Mesendoderm (in vitro differentiated cells): ENCODE data around the gene DAAM1.
A peak's percentile ranks its signal among the peaks of the same experiment; 100 is the strongest.

ENCODE experiments used
- DNase-seq: peaks from one replicate; pipeline ENCODE4 v3.0.0; 2013
- H2AK5ac ChIP-seq: 2 replicates; pipeline ENCODE4 v1.6.1; 2013; ENCODE audit warnings: low read length, inconsistent platforms
- H2BK120ac ChIP-seq: 2 replicates; pipeline ENCODE4 v1.6.1; 2013; ENCODE audit warnings: low read depth, mild to moderate bottlenecking, low read length, moderate library complexity, mixed read lengths
- H2BK15ac ChIP-seq: replicated peaks from 2 replicates; pipeline ENCODE4 v1.6.1; 2013; ENCODE audit warnings: low read depth, mild to moderate bottlenecking, moderate library complexity
- H2BK5ac ChIP-seq: 2 replicates; pipeline ENCODE4 v1.6.1; 2013; ENCODE audit warnings: low read length, inconsistent platforms
- H3K18ac ChIP-seq: 2 replicates; pipeline ENCODE4 v1.6.1; 2013; ENCODE audit warnings: mild to moderate bottlenecking, low read length, mixed read lengths
- H3K23ac ChIP-seq: one replicate; pipeline ENCODE4 v1.6.1; 2013; ENCODE audit warnings: low read length
- H3K27ac ChIP-seq: 2 replicates; pipeline ENCODE4 v1.5.1; 2013; ENCODE audit warnings: low read depth, mild to moderate bottlenecking, inconsistent platforms, low read length, moderate library complexity
- H3K27me3 ChIP-seq: 2 replicates; pipeline ENCODE4 v1.6.1; 2013; ENCODE audit warnings: low read length, control low read depth, mild to moderate bottlenecking, inconsistent platforms; ENCODE audit not compliant: insufficient read depth, poor library complexity
- H3K36me3 ChIP-seq: 2 replicates; pipeline ENCODE4 v1.6.1; 2013; ENCODE audit warnings: low read length, inconsistent platforms; ENCODE audit not compliant: control insufficient read depth, insufficient read depth
- H3K4ac ChIP-seq: one replicate; pipeline ENCODE4 v1.6.1; 2013; ENCODE audit warnings: low read depth, mild to moderate bottlenecking, low read length, moderate library complexity
- H3K4me1 ChIP-seq: 2 replicates; pipeline ENCODE4 v1.6.1; 2013; ENCODE audit warnings: low read depth, low read length, inconsistent platforms; ENCODE audit not compliant: control insufficient read depth
- H3K4me2 ChIP-seq: 2 replicates; pipeline ENCODE4 v1.6.1; 2013; ENCODE audit warnings: low read length
- H3K4me3 ChIP-seq: 2 replicates; pipeline ENCODE4 v1.5.1; 2013; ENCODE audit warnings: mild to moderate bottlenecking, low read length
- H3K56ac ChIP-seq: one replicate; pipeline ENCODE4 v1.6.1; 2013; ENCODE audit warnings: low read length
- H3K79me1 ChIP-seq: 2 replicates; pipeline ENCODE4 v1.6.1; 2013; ENCODE audit warnings: low read length, inconsistent platforms
- H3K79me2 ChIP-seq: 2 replicates; pipeline ENCODE4 v1.6.1; 2013; ENCODE audit warnings: mild to moderate bottlenecking, low read length; ENCODE audit not compliant: control insufficient read depth, insufficient read depth
- H3K9ac ChIP-seq: 2 replicates; pipeline ENCODE4 v1.6.1; 2013; ENCODE audit warnings: low read length, inconsistent platforms
- H4K5ac ChIP-seq: one replicate; pipeline ENCODE4 v1.6.1; 2013; ENCODE audit warnings: low read length
- H4K8ac ChIP-seq: one replicate; pipeline ENCODE4 v1.6.1; 2013; ENCODE audit warnings: low read depth, mild to moderate bottlenecking, control low read depth, low read length, moderate library complexity
- WGBS: extraction: QIAGEN DNeasy Blood & Tissue Kit; methylation state at CpG from one replicate; pipeline ENCODE4 v1.1.7; 2013; ENCODE audit warnings: low lambda C conversion rate, missing lambda C conversion rate; ENCODE audit not compliant: insufficient coverage; ENCODE audit errors: extremely low coverage; 5-methylcytosine and 5-hydroxymethylcytosine counted together

The DAAM1 gene

GRCh38 chr14:59346329-59346728 is 157.9 kb downstream of the DAAM1 start:
- DNase-seq: no peak
- no CpG with 5 or more reads among the region's 1 CpG for WGBS
- Histone ChIP-seq H3K36me3 (no peaks in the 10 kb centered on the region), H2AK5ac (no peak overlapping the region), H3K18ac (no peak overlapping the region), H2BK120ac (no peak overlapping the region), H3K4ac (no peak overlapping the region), H3K4me2 (no peak overlapping the region), H3K27me3 (no peaks in the 10 kb centered on the region), H2BK5ac (no peak overlapping the region), H3K23ac (no peak overlapping the region), H3K79me1 (no peaks in the 10 kb centered on the region), H4K8ac (no peak overlapping the region), H2BK15ac (no peak overlapping the region), H3K4me1 (peaks cover 8% of the 10 kb centered on the region), H3K27ac (no peak overlapping the region), H3K79me2 (no peaks in the 10 kb centered on the region), H4K5ac (no peak overlapping the region), H3K9ac (no peak overlapping the region), H3K56ac (no peak overlapping the region), H3K4me3 (no peak overlapping the region)

- WGBS: no CpG with 5 or more reads among the region's 5 CpGs
- no peak for DNase-seq
- Histone ChIP-seq H3K79me2 (no peaks in the 10 kb centered on the region), H3K56ac (no peak overlapping the region), H3K4me2 (no peak overlapping the region), H2BK120ac (no peak overlapping the region), H4K5ac (no peak overlapping the region), H3K27me3 (no peaks in the 10 kb centered on the region), H3K23ac (no peak overlapping the region), H3K4me1 (peaks cover 8% of the 10 kb centered on the region), H4K8ac (no peak overlapping the region), H3K36me3 (no peaks in the 10 kb centered on the region), H3K9ac (no peak overlapping the region), H2BK5ac (no peak overlapping the region), H2AK5ac (no peak overlapping the region), H3K18ac (no peak overlapping the region), H2BK15ac (no peak overlapping the region), H3K79me1 (no peaks in the 10 kb centered on the region), H3K4me3 (no peak overlapping the region), H3K4ac (no peak overlapping the region), H3K27ac (no peak overlapping the region)
Observed at GRCh38 chr14:59346796-59347510, 158.5 kb downstream of the DAAM1 start.

GRCh38 chr14:59347511-59347900 is 159.0 kb downstream of the DAAM1 start:
- Histone ChIP-seq H2BK120ac (no peak overlapping the region), H3K18ac (no peak overlapping the region), H3K56ac (no peak overlapping the region), H3K4me2 (no peak overlapping the region), H2AK5ac (no peak overlapping the region), H3K79me1 (no peaks in the 10 kb centered on the region), H3K23ac (no peak overlapping the region), H2BK15ac (no peak overlapping the region), H3K27ac (no peak overlapping the region), H4K8ac (no peak overlapping the region), H2BK5ac (no peak overlapping the region), H3K79me2 (no peaks in the 10 kb centered on the region), H3K4me3 (no peak overlapping the region), H3K4ac (no peak overlapping the region), H3K4me1 (peaks cover 8% of the 10 kb centered on the region), H3K9ac (no peak overlapping the region), H3K36me3 (no peaks in the 10 kb centered on the region), H4K5ac (no peak overlapping the region), H3K27me3 (no peaks in the 10 kb centered on the region)
- no peak for DNase-seq
- WGBS: no CpG with 5 or more reads among the region's 5 CpGs

GRCh38 chr14:59347915-59348314 is 159.4 kb downstream of the DAAM1 start:
- DNase-seq: no peak
- Histone ChIP-seq H2AK5ac (no peak overlapping the region), H3K79me1 (no peaks in the 10 kb centered on the region), H3K79me2 (no peaks in the 10 kb centered on the region), H3K9ac (no peak overlapping the region), H2BK5ac (no peak overlapping the region), H3K4ac (no peak overlapping the region), H3K36me3 (no peaks in the 10 kb centered on the region), H3K18ac (no peak overlapping the region), H3K56ac (no peak overlapping the region), H3K27ac (no peak overlapping the region), H3K27me3 (no peaks in the 10 kb centered on the region), H4K5ac (no peak overlapping the region), H3K4me1 (peaks cover 8% of the 10 kb centered on the region), H4K8ac (no peak overlapping the region), H3K4me2 (no peak overlapping the region), H3K4me3 (no peak overlapping the region), H2BK120ac (no peak overlapping the region), H2BK15ac (no peak overlapping the region), H3K23ac (no peak overlapping the region)
- no CpG with 5 or more reads among the region's 3 CpGs for WGBS

GRCh38 chr14:59349258-59349701 is 160.8 kb downstream of the DAAM1 start:
- no peak overlapping the region for H3K9ac ChIP-seq
- no peak overlapping the region for H2BK120ac ChIP-seq
- no peak overlapping the region for H3K4me3 ChIP-seq
- H2BK15ac ChIP-seq: no peak overlapping the region
- H3K27me3 ChIP-seq: no peaks in the 10 kb centered on the region
- H3K27ac ChIP-seq: no peak overlapping the region
- DNase-seq: no peak
- H3K56ac ChIP-seq: no peak overlapping the region
- H3K79me1 ChIP-seq: no peaks in the 10 kb centered on the region
- H3K18ac ChIP-seq: no peak overlapping the region
- WGBS: no CpG with 5 or more reads among the region's 4 CpGs
- H2AK5ac ChIP-seq: no peak overlapping the region
- peaks cover 2% of the 10 kb centered on the region for H3K4me1 ChIP-seq
- no peak overlapping the region for H3K4ac ChIP-seq
- H4K8ac ChIP-seq: no peak overlapping the region
- no peak overlapping the region for H4K5ac ChIP-seq
- H3K36me3 ChIP-seq: no peaks in the 10 kb centered on the region
- no peak overlapping the region for H2BK5ac ChIP-seq
- no peak overlapping the region for H3K4me2 ChIP-seq
- H3K79me2 ChIP-seq: no peaks in the 10 kb centered on the region
- no peak overlapping the region for H3K23ac ChIP-seq

- peak; percentile 34 for DNase-seq
- Histone ChIP-seq H2BK5ac (no peak overlapping the region), H3K79me1 (no peaks in the 10 kb centered on the region), H3K18ac (no peak overlapping the region), H3K27ac (no peak overlapping the region), H2BK120ac (no peak overlapping the region), H3K27me3 (no peaks in the 10 kb centered on the region), H4K8ac (no peak overlapping the region), H3K4me2 (no peak overlapping the region), H3K79me2 (no peaks in the 10 kb centered on the region), H2AK5ac (no peak overlapping the region), H3K9ac (no peak overlapping the region), H3K4me3 (no peak overlapping the region), H3K56ac (no peak overlapping the region), H4K5ac (no peak overlapping the region), H3K36me3 (no peaks in the 10 kb centered on the region), H3K23ac (no peak overlapping the region), H3K4ac (no peak overlapping the region), H3K4me1 (no peaks in the 10 kb centered on the region), H2BK15ac (no peak overlapping the region)
- WGBS: no CpG with 5 or more reads among the region's 3 CpGs
Observed at GRCh38 chr14:59352961-59353360, 164.5 kb downstream of the DAAM1 start.
